Naive thymus-derived CD8-positive, alpha-beta T cell (primary cell): Measurements from ENCODE around the gene KIF22. TPM values are rescaled to one million over a fixed set of nuclear protein-coding genes. Genes with fewer than 3 reads are reported as not detected.

Experiments used
- ATAC-seq, 2 donors: fragments of 150-1000 bp; cut with Tn5 transposase in 1 of 2; sonication (Bioruptor Pico), chemical (Tn5 transposase) in 1 of 2; 1 replicate in 1 of 2; 2 replicates in 1 of 2; pipeline ENCODE4 v1.10.0; 2021; ENCODE audit warnings: mild to moderate bottlenecking in 2 of 2, moderate library complexity in 2 of 2
- POLR2A ChIA-PET: fragments of 350-600 bp; sonication (Branson Sonifier 250); formaldehyde crosslinking; loops from one replicate; lab custom pipeline; 2021; ENCODE audit warnings: antibody characterized with exemption; lab: Charles Lee
- DNase-seq, 10 donors: peaks; one replicate each; pipeline versions ENCODE4 v3.0.0 to v3.0.0-alpha.2; 2020 to 2022
- H3K27ac Mint-ChIP-seq, 10 donors: one replicate each; pipeline ENCODE4 v1.8.0; 2020 to 2022; ENCODE audit warnings: mild to moderate bottlenecking in 10 of 10, mixed read lengths in 10 of 10, moderate library complexity in 4 of 10, inconsistent platforms in 1 of 10
- H3K27me3 Mint-ChIP-seq, 5 donors: one replicate each; pipeline ENCODE4 v1.8.0; 2021 to 2022; ENCODE audit warnings: mixed read lengths in 5 of 5
- H3K36me3 Mint-ChIP-seq, 3 donors: one replicate each; pipeline ENCODE4 v1.8.0; 2020 to 2022; ENCODE audit warnings: mixed read lengths in 3 of 3, mild to moderate bottlenecking in 2 of 3, inconsistent platforms in 1 of 3
- H3K4me1 Mint-ChIP-seq, 4 donors: one replicate each; pipeline ENCODE4 v1.8.0; 2021 to 2022; ENCODE audit warnings: mixed read lengths in 4 of 4
- H3K4me3 Mint-ChIP-seq, 10 donors: one replicate each; pipeline ENCODE4 v1.8.0; 2020 to 2022; ENCODE audit warnings: mild to moderate bottlenecking in 10 of 10, mixed read lengths in 10 of 10, moderate library complexity in 6 of 10, inconsistent platforms in 1 of 10
- H3K9me3 Mint-ChIP-seq, 9 donors: one replicate each; pipeline ENCODE4 v1.8.0; 2020 to 2022; ENCODE audit warnings: mixed read lengths in 9 of 9, mild to moderate bottlenecking in 3 of 9, inconsistent platforms in 1 of 9, moderate library complexity in 1 of 9
- polyA plus RNA-seq, 3 donors: library from polyadenylated mRNA; unstranded; fragments of 300-500 nt; fragmentation: Illumina TruSeq; gene quantifications; one replicate each; pipeline ENCODE4 v1.2.3, GENCODE V29; 2021
- total RNA-seq, 8 experiments: library from RNA in 2 of 8; stranded (reverse) in 2 of 8; gene quantifications; one replicate each; pipeline ENCODE4 v1.2.3 and lab custom pipeline; 2021 to 2026

The KIF22 gene
- total and polyA plus RNA-seq, 5 experiments from 2014 or later = 36.9 to 84.6 (median 45.4) TPM

DNA sequence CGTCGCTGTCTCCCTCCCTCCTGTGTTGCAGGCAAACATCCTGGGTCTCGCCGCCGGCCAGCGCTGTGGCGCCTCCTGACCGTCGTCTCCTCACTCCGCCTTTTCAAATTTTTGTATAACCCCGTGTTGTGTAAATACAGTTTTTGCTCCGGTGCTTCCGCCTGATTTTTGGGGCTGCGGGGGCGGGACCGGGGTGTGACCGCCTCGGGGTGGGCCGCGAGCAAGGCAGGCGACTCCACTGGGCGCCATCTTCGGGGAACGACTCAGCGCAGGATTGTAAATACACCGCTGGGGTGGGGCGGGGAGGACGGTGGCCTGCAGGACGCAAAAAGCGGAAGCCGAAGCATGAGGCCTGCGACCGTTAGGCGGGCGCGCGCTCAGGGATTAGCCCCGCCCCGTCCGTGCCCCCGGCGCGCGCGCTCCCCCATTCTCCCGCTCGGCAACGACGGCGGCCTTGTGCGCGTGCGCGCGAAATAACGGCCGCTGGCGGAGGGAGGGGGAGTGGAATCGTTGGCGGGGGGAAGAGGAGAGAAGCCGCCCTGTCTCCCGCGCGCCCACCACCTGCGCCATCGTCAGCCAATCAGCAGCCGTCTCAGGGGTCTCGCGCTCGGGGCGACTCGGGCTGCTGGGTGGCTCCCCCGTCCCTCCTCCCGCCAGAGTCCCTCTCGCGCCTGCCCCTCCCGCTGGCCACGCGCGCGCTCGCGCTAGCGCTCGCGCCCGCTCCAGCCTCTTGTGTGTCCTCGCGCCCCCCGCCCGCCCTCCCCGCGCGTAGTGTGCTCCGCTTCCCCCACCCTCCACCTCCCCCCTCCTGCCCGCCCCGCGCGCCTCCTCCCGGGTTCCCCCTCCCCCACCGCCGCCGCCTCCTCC is 14.9 kb downstream of the KIF22 start:
- DNase-seq (peak; percentile 95 to 99 (median 98)), ATAC-seq (peak; percentile 61 to 70)
- POLR2A ChIA-PET = interaction anchor here (0.9 to 11.2 kb wide), 15 partner anchors 12 to 729 kb away, joined by 3 to 240 read pairs (median 27); partner anchors contain the start of genes C16orf54, KIF22, MVP and PAGR1
- H3K36me3 Mint-ChIP-seq = peaks cover 0 to 29% (median 8%) of the 10 kb centered on the region in 3 donors
- peaks cover 0 to 1% (median 0%) of the 10 kb centered on the region in 5 donors for H3K27me3 Mint-ChIP-seq
- H3K4me3 Mint-ChIP-seq = peak overlapping the region; percentile 87 to 100 (median 99)
- H3K27ac Mint-ChIP-seq = peak overlapping the region; percentile 98 to 100 (median 100)
- peaks cover 21 to 49% (median 42%) of the 10 kb centered on the region in 4 donors for H3K4me1 Mint-ChIP-seq
- no peaks in the 10 kb centered on the region for H3K9me3 Mint-ChIP-seq

DNA sequence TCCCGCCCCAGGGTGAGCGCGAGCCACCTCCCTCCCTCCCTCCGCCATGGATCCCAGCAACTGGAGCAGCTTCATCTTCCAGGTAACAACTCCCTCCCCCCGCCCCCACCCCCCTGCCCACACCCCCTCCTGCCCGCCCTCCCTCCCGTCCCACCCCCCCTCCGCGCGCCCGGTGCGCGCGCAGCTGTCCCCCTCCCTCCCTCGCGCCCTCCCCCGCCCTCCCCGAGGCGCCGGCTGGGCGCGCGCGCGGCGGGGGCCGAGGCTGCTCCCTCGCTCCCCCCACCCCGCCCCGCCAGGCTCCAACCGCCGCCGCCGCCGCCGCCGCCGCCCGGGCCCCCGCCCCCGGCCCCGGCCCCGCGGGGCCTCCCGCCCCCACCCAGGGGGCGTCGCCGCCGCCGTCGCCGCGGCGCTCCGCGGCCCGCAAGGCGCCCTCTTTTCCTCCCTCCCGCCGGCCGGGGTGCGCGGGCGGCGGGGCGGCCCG is 15.6 kb downstream of the KIF22 start, which contains the start of gene MAZ:
Gene MAZ, plus strand, starts transcription at position 431 of the 481 bp plus-strand sequence. CDS start 173 bp downstream, outside the sequence.
- peak within 1 kb of the TSS; percentile 94 to 100 (median 99) for H3K4me3 Mint-ChIP-seq
- POLR2A ChIA-PET = interaction anchor here (0.8 to 11.2 kb wide), 12 partner anchors 13 to 380 kb away, joined by 3 to 240 read pairs (median 57); partner anchors contain the start of genes C16orf54, KIF22, MVP and PAGR1
- H3K4me1 Mint-ChIP-seq = peaks cover 25 to 56% (median 48%) of the 10 kb centered on the region in 4 donors
- ATAC-seq (no peak), DNase-seq (peak in 3 of 10 donors; percentile 60 to 83 (median 77))
- peak within 1 kb of the TSS; percentile 98 to 100 (median 100) for H3K27ac Mint-ChIP-seq
- peaks cover 0 to 25% (median 8%) of the 10 kb centered on the region in 3 donors for H3K36me3 Mint-ChIP-seq
- no peaks in the 10 kb centered on the region for H3K9me3 Mint-ChIP-seq
- H3K27me3 Mint-ChIP-seq = peaks cover 0 to 1% (median 0%) of the 10 kb centered on the region in 5 donors

DNA sequence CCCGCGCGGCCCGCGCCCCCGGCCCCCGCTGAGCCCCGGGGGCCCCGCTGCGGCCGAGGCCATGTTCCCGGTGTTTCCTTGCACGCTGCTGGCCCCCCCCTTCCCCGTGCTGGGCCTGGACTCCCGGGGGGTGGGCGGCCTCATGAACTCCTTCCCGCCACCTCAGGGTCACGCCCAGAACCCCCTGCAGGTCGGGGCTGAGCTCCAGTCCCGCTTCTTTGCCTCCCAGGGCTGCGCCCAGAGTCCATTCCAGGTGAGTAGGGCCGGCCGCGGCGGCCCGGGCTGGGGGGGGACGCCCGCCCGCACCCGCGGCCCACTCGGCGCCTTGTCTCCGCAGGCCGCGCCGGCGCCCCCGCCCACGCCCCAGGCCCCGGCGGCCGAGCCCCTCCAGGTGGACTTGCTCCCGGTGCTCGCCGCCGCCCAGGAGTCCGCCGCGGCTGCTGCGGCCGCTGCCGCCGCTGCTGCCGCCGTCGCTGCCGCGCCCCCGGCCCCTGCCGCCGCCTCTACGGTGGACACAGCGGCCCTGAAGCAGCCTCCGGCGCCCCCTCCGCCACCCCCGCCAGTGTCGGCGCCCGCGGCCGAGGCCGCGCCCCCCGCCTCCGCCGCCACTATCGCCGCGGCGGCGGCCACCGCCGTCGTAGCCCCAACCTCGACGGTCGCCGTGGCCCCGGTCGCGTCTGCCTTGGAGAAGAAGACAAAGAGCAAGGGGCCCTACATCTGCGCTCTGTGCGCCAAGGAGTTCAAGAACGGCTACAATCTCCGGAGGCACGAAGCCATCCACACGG is 16.3 kb downstream of the KIF22 start:
- peak in 9 of 10 donors; percentile 39 to 78 (median 50) for DNase-seq
- Mint-ChIP-seq H3K4me1 (peaks cover 28 to 63% (median 54%) of the 10 kb centered on the region in 4 donors), H3K27ac (peak overlapping the region; percentile 53 to 100 (median 97)), H3K4me3 (peak overlapping the region; percentile 80 to 97 (median 92)), H3K27me3 (peaks cover 0 to 1% (median 0%) of the 10 kb centered on the region in 5 donors), H3K36me3 (peaks cover 0 to 25% (median 6%) of the 10 kb centered on the region in 3 donors), H3K9me3 (no peaks in the 10 kb centered on the region)
- POLR2A ChIA-PET = interaction anchor here (0.5 to 11.2 kb wide), 22 partner anchors 12 to 1284 kb away, joined by 3 to 240 read pairs (median 8); partner anchors contain the start of genes C16orf54, KCTD13, KIF22 and MVP
- no peak for ATAC-seq

DNA sequence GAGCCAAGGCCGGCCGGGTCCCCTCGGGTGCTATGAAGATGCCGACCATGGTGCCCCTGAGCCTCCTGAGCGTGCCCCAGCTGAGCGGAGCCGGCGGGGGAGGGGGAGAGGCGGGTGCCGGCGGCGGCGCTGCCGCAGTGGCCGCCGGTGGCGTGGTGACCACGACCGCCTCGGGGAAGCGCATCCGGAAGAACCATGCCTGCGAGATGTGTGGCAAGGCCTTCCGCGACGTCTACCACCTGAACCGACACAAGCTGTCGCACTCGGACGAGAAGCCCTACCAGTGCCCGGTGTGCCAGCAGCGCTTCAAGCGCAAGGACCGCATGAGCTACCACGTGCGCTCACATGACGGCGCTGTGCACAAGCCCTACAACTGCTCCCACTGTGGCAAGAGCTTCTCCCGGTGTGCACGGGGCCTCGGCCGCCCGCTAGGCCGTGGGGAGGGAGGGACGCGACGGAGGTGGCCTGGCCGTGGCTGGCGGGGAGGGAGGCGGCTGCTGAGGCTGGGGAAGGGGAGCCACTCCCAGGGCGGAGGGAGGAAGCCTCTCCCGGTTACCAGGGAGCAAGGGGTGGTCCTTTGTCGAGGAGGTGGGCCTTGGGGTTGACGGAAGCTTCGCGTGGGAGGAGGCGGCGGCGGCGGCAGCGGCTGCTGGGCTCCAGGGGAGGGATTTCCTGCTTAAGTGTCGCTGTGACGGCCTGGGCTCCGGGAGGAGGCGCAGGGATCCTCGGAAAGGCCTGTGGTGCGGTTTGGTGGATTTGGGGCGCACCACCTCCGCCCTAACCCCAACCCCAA is 17.1 kb downstream of the KIF22 start:
- peak overlapping the region; percentile 93 to 100 (median 97) for H3K27ac Mint-ChIP-seq
- peak; percentile 53 to 55 for ATAC-seq
- peaks cover 28 to 71% (median 60%) of the 10 kb centered on the region in 4 donors for H3K4me1 Mint-ChIP-seq
- H3K27me3 Mint-ChIP-seq = peaks cover 0 to 1% (median 0%) of the 10 kb centered on the region in 5 donors
- peaks cover 0 to 22% (median 6%) of the 10 kb centered on the region in 3 donors for H3K36me3 Mint-ChIP-seq
- POLR2A ChIA-PET = interaction anchor here (0.5 to 11.2 kb wide), 38 partner anchors 11 to 1650 kb away, joined by 3 to 240 read pairs (median 4); partner anchors contain the start of genes ALDOA, C16orf54, CDIPT and KCTD13
- no peaks in the 10 kb centered on the region for H3K9me3 Mint-ChIP-seq
- peak; percentile 74 to 95 (median 88) for DNase-seq
- peak overlapping the region; percentile 89 to 99 (median 94) for H3K4me3 Mint-ChIP-seq

DNA sequence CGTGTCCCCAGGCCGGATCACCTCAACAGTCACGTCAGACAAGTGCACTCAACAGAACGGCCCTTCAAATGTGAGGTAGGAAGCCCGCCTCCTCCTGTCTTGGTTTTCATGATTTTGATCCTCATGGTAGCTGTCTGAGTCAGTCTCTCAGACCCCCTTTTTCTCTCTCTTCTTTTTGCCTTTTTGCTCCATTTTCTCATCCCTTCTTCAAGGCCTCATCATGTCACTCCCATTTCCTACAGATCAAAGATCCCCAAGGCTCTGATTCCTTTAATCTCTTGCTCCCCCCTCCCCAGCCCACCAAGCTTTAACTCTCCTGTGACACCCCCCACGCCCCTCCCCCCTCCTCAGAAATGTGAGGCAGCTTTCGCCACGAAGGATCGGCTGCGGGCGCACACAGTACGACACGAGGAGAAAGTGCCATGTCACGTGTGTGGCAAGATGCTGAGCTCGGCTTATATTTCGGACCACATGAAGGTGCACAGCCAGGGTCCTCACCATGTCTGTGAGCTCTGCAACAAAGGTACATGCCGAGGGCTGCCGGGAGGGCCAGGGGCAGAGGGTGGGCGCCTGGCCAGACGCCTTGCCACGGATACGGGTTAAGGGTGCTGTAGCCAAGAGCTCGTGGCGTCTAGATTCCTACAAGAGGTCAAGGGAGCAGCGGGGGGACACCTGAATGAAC is 17.8 kb downstream of the KIF22 start:
- Mint-ChIP-seq H3K36me3 (peaks cover 0 to 19% (median 6%) of the 10 kb centered on the region in 3 donors), H3K4me1 (peaks cover 28 to 77% (median 64%) of the 10 kb centered on the region in 4 donors), H3K4me3 (peak overlapping the region; percentile 89 to 99 (median 94)), H3K27ac (peak overlapping the region; percentile 93 to 100 (median 97)), H3K9me3 (no peaks in the 10 kb centered on the region), H3K27me3 (peaks cover 0 to 1% (median 0%) of the 10 kb centered on the region in 5 donors)
- ATAC-seq = peak; percentile 14 to 21
- POLR2A ChIA-PET = interaction anchor here (0.5 to 11.2 kb wide), 39 partner anchors 10 to 1649 kb away, joined by 3 to 240 read pairs (median 5); partner anchors contain the start of genes ALDOA, ATXN2L, C16orf54 and CDIPT
- peak in 1 of 10 donors; percentile 65 for DNase-seq

DNA sequence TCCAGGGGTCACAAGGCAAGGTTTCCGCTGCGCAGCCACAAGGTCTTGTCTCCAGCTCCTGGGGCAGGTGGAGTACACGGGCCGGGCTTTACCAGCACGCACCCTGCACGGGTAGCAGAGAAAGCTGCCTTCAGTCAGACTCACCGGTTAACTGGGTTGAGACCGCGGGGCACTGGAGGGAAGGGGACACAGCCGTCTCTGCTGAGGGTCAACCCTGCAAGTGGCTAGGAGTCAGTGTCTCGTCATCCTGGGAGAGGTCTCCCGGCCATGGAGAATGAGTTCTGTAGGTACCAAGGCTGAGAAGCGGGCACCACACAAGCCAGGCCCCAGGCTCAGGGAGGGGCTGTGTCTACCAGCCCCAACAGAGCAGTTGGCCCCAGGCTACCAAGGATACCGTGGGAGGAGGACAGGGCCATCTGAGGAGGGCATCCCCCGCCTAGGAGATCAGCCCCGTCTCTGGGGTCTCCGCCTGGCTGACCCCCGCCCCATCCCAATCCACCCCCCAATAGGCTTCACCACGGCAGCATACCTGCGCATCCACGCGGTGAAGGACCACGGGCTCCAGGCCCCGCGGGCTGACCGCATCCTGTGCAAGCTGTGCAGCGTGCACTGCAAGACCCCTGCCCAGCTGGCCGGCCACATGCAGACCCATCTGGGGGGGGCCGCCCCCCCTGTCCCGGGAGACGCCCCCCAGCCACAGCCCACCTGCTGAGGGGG is 18.6 kb downstream of the KIF22 start:
- H3K4me1 Mint-ChIP-seq = peaks cover 25 to 75% (median 59%) of the 10 kb centered on the region in 4 donors
- DNase-seq = no peak
- peak overlapping the region; percentile 89 to 99 (median 94) for H3K4me3 Mint-ChIP-seq
- H3K36me3 Mint-ChIP-seq = peaks cover 0 to 19% (median 6%) of the 10 kb centered on the region in 3 donors
- no peak for ATAC-seq
- H3K27me3 Mint-ChIP-seq = peaks cover 0 to 1% (median 0%) of the 10 kb centered on the region in 5 donors
- H3K9me3 Mint-ChIP-seq = no peaks in the 10 kb centered on the region
- POLR2A ChIA-PET = interaction anchor here (0.7 to 11.2 kb wide), 19 partner anchors 10 to 987 kb away, joined by 3 to 240 read pairs (median 7); partner anchors contain the start of genes ATXN2L, C16orf54, CDIPT and KCTD13
- H3K27ac Mint-ChIP-seq = peak overlapping the region; percentile 90 to 100 (median 97)

DNA sequence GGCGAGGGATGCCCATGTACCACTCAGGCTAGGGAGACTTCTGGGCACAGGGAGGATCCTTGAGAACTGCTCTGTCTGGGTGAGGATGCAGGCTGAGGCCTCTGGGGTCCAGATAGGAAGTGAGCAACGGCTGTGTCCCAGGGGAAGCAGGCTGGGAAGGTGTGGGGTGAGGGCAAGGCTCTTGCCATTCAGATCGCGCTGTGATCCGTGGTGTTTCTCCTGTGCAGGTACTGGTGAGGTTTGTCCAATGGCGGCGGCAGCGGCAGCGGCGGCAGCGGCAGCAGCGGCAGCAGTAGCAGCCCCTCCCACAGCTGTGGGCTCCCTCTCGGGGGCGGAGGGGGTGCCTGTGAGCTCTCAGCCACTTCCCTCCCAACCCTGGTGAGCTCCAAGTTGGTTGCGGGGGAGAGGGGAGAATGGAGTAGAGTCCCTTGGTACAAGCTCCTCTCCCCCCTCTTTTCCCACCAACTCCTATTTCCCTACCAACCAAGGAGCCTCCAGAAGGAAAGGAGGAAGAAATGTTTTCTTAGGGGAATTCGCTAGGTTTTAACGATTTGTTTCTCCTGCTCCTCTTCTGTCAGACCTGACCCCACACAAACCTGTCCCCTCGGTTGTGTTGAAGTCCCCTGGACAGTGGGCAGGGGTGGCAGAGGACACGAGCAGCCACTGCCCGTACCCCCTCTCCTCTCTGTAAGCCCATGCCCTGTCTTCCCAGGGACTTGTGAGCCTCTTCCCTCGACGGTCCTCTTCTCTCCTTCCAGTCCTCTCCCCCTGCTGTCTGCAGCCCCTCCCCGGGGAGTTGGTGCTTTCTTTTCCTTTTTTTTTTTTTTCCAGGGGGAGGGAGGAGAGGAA is 19.5 kb downstream of the KIF22 start:
- Mint-ChIP-seq H3K9me3 (no peaks in the 10 kb centered on the region), H3K4me1 (peaks cover 28 to 76% (median 59%) of the 10 kb centered on the region in 4 donors), H3K4me3 (peak overlapping the region; percentile 80 to 95 (median 88)), H3K27ac (peak overlapping the region; percentile 84 to 98 (median 94)), H3K36me3 (peaks cover 0 to 19% (median 6%) of the 10 kb centered on the region in 3 donors), H3K27me3 (peaks cover 0 to under 1% (median 0%) of the 10 kb centered on the region in 5 donors)
- DNase-seq (peak; percentile 41 to 82 (median 64)), ATAC-seq (no peak)
- POLR2A ChIA-PET = interaction anchor here (0.6 to 11.2 kb wide), 12 partner anchors 9 to 957 kb away, joined by 3 to 204 read pairs (median 6); partner anchors contain the start of genes C16orf54, CDIPT, KIF22 and MVP

DNA sequence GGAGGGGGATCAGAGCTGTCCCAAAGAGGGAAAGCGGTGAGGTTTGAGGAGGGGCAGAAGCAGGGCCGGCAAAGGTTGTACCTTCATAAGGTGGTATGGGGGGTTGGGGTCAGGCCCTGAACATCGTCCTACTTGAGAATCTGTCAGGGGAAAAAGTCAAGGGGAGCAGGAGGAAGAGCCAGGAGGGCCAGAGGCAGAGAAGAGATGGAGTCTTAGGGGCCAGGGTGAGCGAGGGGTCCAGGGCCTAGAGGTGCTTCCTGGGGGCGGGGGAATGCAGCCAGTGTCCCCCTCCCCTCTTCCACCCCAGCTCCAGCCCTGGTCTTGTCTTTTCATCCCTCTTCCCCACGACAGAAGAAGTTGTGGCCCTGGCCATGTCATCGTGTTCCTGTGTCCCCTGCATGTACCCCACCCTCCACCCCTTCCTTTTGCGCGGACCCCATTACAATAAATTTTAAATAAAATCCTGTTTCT is 20.2 kb downstream of the KIF22 start:
- H3K27ac Mint-ChIP-seq = peak overlapping the region; percentile 83 to 98 (median 93)
- peaks cover 29 to 78% (median 62%) of the 10 kb centered on the region in 4 donors for H3K4me1 Mint-ChIP-seq
- no peaks in the 10 kb centered on the region for H3K9me3 Mint-ChIP-seq
- no peak for DNase-seq
- peak overlapping the region; percentile 80 to 95 (median 88) for H3K4me3 Mint-ChIP-seq
- no peak for ATAC-seq
- POLR2A ChIA-PET = interaction anchor here (0.6 to 11.2 kb wide), 12 partner anchors 8 to 151 kb away, joined by 3 to 204 read pairs (median 6); partner anchors contain the start of genes C16orf54, CDIPT, KIF22 and MVP
- H3K36me3 Mint-ChIP-seq = peaks cover 0 to 16% (median 4%) of the 10 kb centered on the region in 3 donors
- peaks cover 0 to 1% (median 0%) of the 10 kb centered on the region in 5 donors for H3K27me3 Mint-ChIP-seq
